Measurements from ENCODE around the gene GTSF1L. TPM values are rescaled to one million over a fixed set of nuclear protein-coding genes. Genes with fewer than 3 reads are reported as not detected.

Gene GTSF1L
- total and polyA plus RNA-seq, 2 of the 4 experiments (the other 2 are of a cell fraction) = not detected

- Histone ChIP-seq H3K79me1 (ENCODE audit: low read depth in 1 of 2, low read length in 2 of 2) (peaks cover 0 to 5% of the 10 kb centered on the region in 2 experiments; a peak in 1 of 4 replicates), H3K4ac (ENCODE audit: low read depth, low read length) (peak overlapping the region; percentile 99), H3K36me3 (ENCODE audit: control insufficient read depth, insufficient read depth, low read length) (no peaks in the 10 kb centered on the region), H3K4me3 (ENCODE audit: insufficient read depth, low read depth, low read length) (no peak overlapping the region), H3K56ac (ENCODE audit: extremely low read depth, insufficient read depth, low read length) (peak overlapping the region; percentile 65), H4K5ac (ENCODE audit: low read depth, low read length) (peak overlapping the region; percentile 42; the same call in 1 of the 2 replicates), H3K4me1 (ENCODE audit: control insufficient read depth, insufficient read depth, low read length) (peaks cover 19% of the 10 kb centered on the region), H3K9me1 (ENCODE audit: insufficient read depth, low read length) (peaks cover 26% of the 10 kb centered on the region), H2AK9ac (replicated peaks; ENCODE audit: low read depth, low read length, poor library complexity) (peak overlapping the region; percentile 86), H3K9ac (ENCODE audit: low read depth, low read length) (0 out of 2 replicates have a peak overlapping the region, but pooled peaks have one; percentile 10), H3K14ac (replicated peaks; ENCODE audit: low read depth, low read length) (peak overlapping the region; percentile 96), H3K9me3 (ENCODE audit: control insufficient read depth, insufficient read depth, low read length) (no peaks in the 10 kb centered on the region), H3K23ac (ENCODE audit: low read depth, low read length) (peak overlapping the region; percentile 61), H3K4me2 (ENCODE audit: low read depth, low read length) (peak overlapping the region; percentile 37), H3K27me3 (ENCODE audit: control insufficient read depth, insufficient read depth, low read length) (no peaks in the 10 kb centered on the region), H2BK20ac (ENCODE audit: low read depth, low read length) (peak overlapping the region; percentile 98), H2AK5ac (ENCODE audit: low read depth, low read length) (peak overlapping the region; percentile 99), H2BK120ac (ENCODE audit: low read depth, low read length) (peak overlapping the region; percentile 96), H3K18ac (ENCODE audit: low read depth, low read length) (peak overlapping the region; percentile 69; the same call in 1 of the 2 replicates), H3K27ac (ENCODE audit: insufficient read depth, low read length) (peak overlapping the region; percentile 66; the same call in 1 of the 2 replicates), H2BK5ac (ENCODE audit: low read depth, low read length, poor library complexity, severe bottlenecking) (peak overlapping the region; percentile 93), H4K8ac (ENCODE audit: low read depth in 2 of 2, low read length in 2 of 2) (peak overlapping the region; percentile 51 to 97), H4K20me1 (ENCODE audit: insufficient read depth, low read length) (no peaks in the 10 kb centered on the region), H4K91ac (ENCODE audit: insufficient read depth, low read depth, low read length) (peak overlapping the region; percentile 98), H2BK15ac (ENCODE audit: low read depth, low read length) (peak overlapping the region; percentile 100), H2AFZ (replicated peaks; ENCODE audit: low read length, poor library complexity) (peak overlapping the region; percentile 75)
- ATAC-seq (ENCODE audit: low read depth) (peak; percentile 63), DNase-seq (peak; percentile 92)
- no TSS peak for BruUV-seq (replicated peaks)
- dilution Hi-C loops (cut with HindIII; ENCODE audit: low sequenced_read_pairs, unreplicated experiment) (no loop called here), in situ Hi-C loops (cut with MboI; ENCODE audit: low sequenced_read_pairs) (loop anchor here (5.0 to 10.0 kb wide), 2 partner anchors 163 to 331 kb away; partner anchors contain the start of gene TOX2), intact Hi-C loops (cut with micrococcal nuclease) (loop anchor here (2.0 to 5.0 kb wide), 2 partner anchors 91 to 166 kb away; no protein-coding TSS in a partner anchor)
- WGBS, 2 experiments (ENCODE audit: extremely low coverage in 2 of 2, insufficient read length in 1 of 2) = no CpG with 5 or more reads among the region's 11 CpGs
- TF ChIP-seq CEBPB (IDR thresholded peaks at IDR 0.05; ENCODE audit: low read depth, low read length) (peak; percentile 19; the same call in 1 of the 2 replicates), CTCF (conservative IDR thresholded peaks at IDR 0.05; ENCODE audit: low read depth, low read length) (peak; percentile 29; the same call in 1 of the 2 replicates), FOS (IDR thresholded peaks at IDR 0.05; ENCODE audit: low read depth, low read length) (no peak), RAD21 (IDR thresholded peaks at IDR 0.05; ENCODE audit: low read length) (peak; percentile 41)
- POLR2A ChIA-PET (ENCODE audit: unreplicated experiment) = interaction anchor here (0.6 kb wide), 2 partner anchors 47 to 329 kb away, joined by 3 to 6 read pairs; no protein-coding TSS in a partner anchor
- CTCF ChIA-PET = interaction anchor here (0.6 to 3.7 kb wide), 7 partner anchors 13 to 330 kb away, joined by 3 to 21 read pairs (median 4); no protein-coding TSS in a partner anchor
Observed at GRCh38 chr20:43751167-43752050, 24.6 kb upstream of the GTSF1L start.

Measured in IMR-90 (cell line).